PC-9 (cell line): ENCODE data around the gene USE1. TPM values are rescaled to one million over a fixed set of nuclear protein-coding genes. Genes with fewer than 3 reads are reported as not detected.

Experiments
- BruUV-seq: library from RNA; stranded (reverse); fragments of 400-500 nt; replicated peaks from 2 replicates; lab custom pipeline; 2021; lab: Mats Ljungman, UMichigan
- CTCF ChIA-PET: fragments of 300-600 bp; sonication (Branson Sonifier 250); formaldehyde crosslinking; loops from one replicate; lab custom pipeline; 2022; ENCODE audit warnings: antibody characterized with exemption; lab: Charles Lee
- POLR2A ChIA-PET: fragments of 300-600 bp; sonication (Branson Sonifier 250); formaldehyde crosslinking; loops from one replicate; lab custom pipeline; 2022; ENCODE audit warnings: antibody characterized with exemption; ENCODE audit not compliant: unreplicated experiment; lab: Charles Lee
- DNase-seq, 2 experiments: peaks; one replicate each; pipeline versions ENCODE4 v3.0.0 to v3.0.0-alpha.2; 2015 to 2022; ENCODE audit warnings: mixed read lengths in 1 of 2
- H2AFZ ChIP-seq: fragments of 200-600 bp; sonication (generic); 2 replicates; pipeline ENCODE4 v1.8.1; 2017; ENCODE audit warnings: antibody characterized with exemption
- H3F3A ChIP-seq: fragments of 200-600 bp; sonication (generic); 2 replicates; pipeline ENCODE4 v1.8.1; 2017; ENCODE audit warnings: antibody characterized with exemption, mild to moderate bottlenecking, low read depth; ENCODE audit not compliant: insufficient read depth
- H3K27ac ChIP-seq: fragments of 200-600 bp; sonication (generic); 2 replicates; pipeline ENCODE4 v1.6.1; 2016; ENCODE audit warnings: mixed run types
- H3K27me3 ChIP-seq: fragments of 200-600 bp; sonication (generic); 2 replicates; pipeline ENCODE4 v1.6.1; 2016; ENCODE audit warnings: low read depth, mixed run types; ENCODE audit not compliant: insufficient read depth
- H3K36me3 ChIP-seq: fragments of 200-600 bp; sonication (generic); 2 replicates; pipeline ENCODE4 v1.6.1; 2016; ENCODE audit warnings: low read depth, mixed run types
- H3K4me1 ChIP-seq: fragments of 200-600 bp; sonication (generic); replicated peaks from 2 replicates; pipeline ENCODE4 v1.6.1; 2016; ENCODE audit warnings: mixed run types; ENCODE audit not compliant: insufficient read depth
- H3K4me2 ChIP-seq: fragments of 200-600 bp; sonication (generic); 2 replicates; pipeline ENCODE4 v1.6.1; 2017; ENCODE audit warnings: mixed run types
- H3K4me3 ChIP-seq: fragments of 200-600 bp; sonication (generic); 2 replicates; pipeline ENCODE4 v1.6.1; 2016; ENCODE audit warnings: mixed run types
- H3K79me2 ChIP-seq: fragments of 200-600 bp; sonication (generic); 2 replicates; pipeline ENCODE4 v1.6.1; 2017; ENCODE audit warnings: low read depth, mixed run types
- H3K9me2 ChIP-seq: fragments of 200-600 bp; sonication (generic); 2 replicates; pipeline ENCODE4 v1.8.1; 2017; ENCODE audit warnings: mild to moderate bottlenecking; ENCODE audit not compliant: insufficient read depth
- H3K9me3 ChIP-seq: fragments of 200-600 bp; sonication (generic); 2 replicates; pipeline ENCODE4 v1.8.1; 2016; ENCODE audit warnings: low read depth; ENCODE audit not compliant: insufficient read depth
- H4K20me1 ChIP-seq: fragments of 200-600 bp; sonication (generic); 2 replicates; pipeline ENCODE4 v1.8.1; 2017; ENCODE audit not compliant: insufficient read depth
- CTCF ChIP-seq: fragments of 200-600 bp; sonication (generic); conservative IDR thresholded peaks from 2 replicates; pipeline ENCODE4 v1.6.1; 2017; ENCODE audit warnings: mixed run types, antibody characterized with exemption, mild to moderate bottlenecking, moderate library complexity
- EZH2 ChIP-seq: fragments of 200-600 bp; sonication (generic); IDR thresholded peaks from 2 replicates; pipeline ENCODE4 v1.8.0; 2017; ENCODE audit warnings: antibody characterized with exemption, low read depth
- intact Hi-C: fragments of 100-400 bp; cut with micrococcal nuclease; formaldehyde crosslinking; loops from one replicate; pipeline ENCODE4 v1.10.0; 2022; ENCODE audit not compliant: unreplicated experiment
- total RNA-seq: library from RNA; stranded (reverse); gene quantifications from 2 replicates; pipeline ENCODE4 v1.2.3, GENCODE V29; 2021

Gene USE1
- total RNA-seq, 1 experiment from 2014 or later, result 19.8 TPM

- Histone ChIP-seq H3K9me2 (no peaks in the 10 kb centered on the region), H3K27ac (no peak overlapping the region), H3F3A (peaks cover 30% of the 10 kb centered on the region), H3K4me1 (peaks cover 24% of the 10 kb centered on the region), H2AFZ (no peak overlapping the region), H3K4me3 (no peak overlapping the region), H4K20me1 (no peaks in the 10 kb centered on the region), H3K79me2 (no peaks in the 10 kb centered on the region; the same call in 1 of the 2 replicates), H3K36me3 (peaks cover 6% of the 10 kb centered on the region; the same call in 1 of the 2 replicates), H3K27me3 (no peaks in the 10 kb centered on the region), H3K9me3 (no peaks in the 10 kb centered on the region), H3K4me2 (no peak overlapping the region)
- BruUV-seq, result no TSS peak
- POLR2A ChIA-PET, result no interaction called here
- CTCF ChIA-PET, result no interaction called here
- TF ChIP-seq EZH2, result no peak
- DNase-seq, result no peak
- intact Hi-C loops, result no loop called here
Observed at GRCh38 chr19:17219286-17219685, 4.1 kb downstream of the USE1 start.

DNA sequence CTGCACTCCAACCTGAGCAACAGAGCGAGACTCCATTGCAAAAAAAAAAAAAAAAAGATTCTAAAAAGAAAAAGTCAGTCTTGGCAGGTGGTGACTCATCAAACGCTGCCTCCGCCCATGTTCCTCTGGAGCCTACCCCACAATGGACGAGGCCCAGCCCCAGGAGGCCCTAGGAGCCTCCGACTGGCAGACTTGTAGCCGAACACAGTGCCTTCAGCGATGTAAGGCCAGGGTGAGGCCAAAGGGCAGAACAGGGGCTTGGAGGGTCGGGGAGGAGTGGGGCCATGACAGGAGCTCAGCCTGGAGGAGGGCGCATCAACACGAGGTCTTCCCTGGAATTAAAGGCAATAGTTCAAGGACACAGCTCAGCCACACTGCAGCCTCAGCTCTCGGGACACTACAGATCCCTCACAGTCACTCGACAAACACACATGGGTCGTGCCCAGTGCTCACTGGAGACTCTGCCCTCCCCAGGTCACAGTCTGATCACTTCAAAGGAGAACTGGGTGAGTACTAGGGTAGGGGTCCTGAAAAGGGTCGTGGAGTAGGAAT lies 5.1 kb downstream of the USE1 start:
- intact Hi-C loops, result no loop called here
- TF ChIP-seq EZH2 (no peak), CTCF (no peak)
- no peaks in the 10 kb centered on the region for H4K20me1 ChIP-seq
- no TSS peak for BruUV-seq
- H2AFZ ChIP-seq, result 0 out of 2 replicates have a peak overlapping the region, but pooled peaks have one; percentile 28
- DNase-seq, result peak; percentile 71 to 77
- peak overlapping the region; percentile 48 for H3K4me2 ChIP-seq
- no peaks in the 10 kb centered on the region for H3K9me3 ChIP-seq
- peaks cover 6% of the 10 kb centered on the region; the same call in 1 of the 2 replicates for H3K36me3 ChIP-seq
- POLR2A ChIA-PET, result no interaction called here
- H3K27ac ChIP-seq, result peak overlapping the region; percentile 49
- H3K4me1 ChIP-seq, result peaks cover 20% of the 10 kb centered on the region
- no peaks in the 10 kb centered on the region; the same call in 1 of the 2 replicates for H3K79me2 ChIP-seq
- peaks cover 33% of the 10 kb centered on the region for H3F3A ChIP-seq
- H3K9me2 ChIP-seq, result no peaks in the 10 kb centered on the region
- H3K27me3 ChIP-seq, result no peaks in the 10 kb centered on the region
- CTCF ChIA-PET, result interaction anchor here (0.6 to 0.7 kb wide), 2 partner anchors 28 to 197 kb away, joined by 4 to 9 read pairs; no protein-coding TSS in a partner anchor
- H3K4me3 ChIP-seq, result no peak overlapping the region

DNA sequence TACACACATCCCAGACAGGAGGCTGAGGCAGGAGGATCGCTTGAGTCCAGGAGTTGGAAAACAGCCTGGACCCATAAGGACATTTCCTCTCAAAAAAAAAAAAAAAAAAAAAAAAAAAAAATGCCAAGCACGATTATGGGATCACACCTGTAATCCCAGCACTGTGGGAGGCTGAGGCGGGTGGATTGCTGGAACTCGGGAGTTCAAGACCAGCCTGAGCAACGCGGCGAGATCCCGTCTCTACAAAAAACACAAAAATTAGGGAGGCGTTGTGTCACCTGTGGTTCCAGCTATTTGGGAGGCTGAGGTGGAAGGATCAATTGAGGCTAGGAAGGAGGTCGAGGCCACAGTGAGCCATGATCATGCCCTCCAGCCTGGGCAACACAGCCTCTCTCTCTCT lies 9.9 kb downstream of the USE1 start:
- BruUV-seq, result no TSS peak
- intact Hi-C loops, result loop anchor here (5.0 kb wide), 2 partner anchors 37 to 148 kb away; partner anchors contain the start of genes HAUS8, MYO9B and USHBP1
- Histone ChIP-seq H3K4me3 (peak overlapping the region; percentile 70; the same call in 1 of the 2 replicates), H2AFZ (no peak overlapping the region), H3K9me3 (no peaks in the 10 kb centered on the region), H3K4me2 (peak overlapping the region; percentile 91), H3K4me1 (peaks cover 8% of the 10 kb centered on the region), H3F3A (peaks cover 46% of the 10 kb centered on the region), H4K20me1 (no peaks in the 10 kb centered on the region), H3K27ac (peak overlapping the region; percentile 76), H3K9me2 (no peaks in the 10 kb centered on the region), H3K79me2 (peaks cover 5% of the 10 kb centered on the region; the same call in 1 of the 2 replicates), H3K27me3 (no peaks in the 10 kb centered on the region), H3K36me3 (no peaks in the 10 kb centered on the region)
- peak in 1 of 2 experiments; percentile 33 for DNase-seq
- no peak for TF ChIP-seq CTCF
- TF ChIP-seq EZH2, result no peak
- POLR2A ChIA-PET, result interaction anchor here (0.6 kb wide), 2 partner anchors 30 to 188 kb away, joined by 5 to 6 read pairs; no protein-coding TSS in a partner anchor
- CTCF ChIA-PET, result no interaction called here
